GM12873 (cell line): ENCODE measurements around the gene ZFHX3.

Source experiments
- CTCF ChIP-seq: IDR thresholded peaks from 2 replicates; pipeline ENCODE4 v1.5.1; 2012; ENCODE audit warnings: low read depth, mild to moderate bottlenecking, moderate library complexity, low read length, control low read depth; ENCODE audit not compliant: insufficient read depth; ENCODE audit errors: missing control alignments

ZFHX3 gene

GRCh38 chr16:73037845-73038570, 9.9 kb downstream of the ZFHX3 start:
- TF ChIP-seq CTCF, result no peak

GRCh38 chr16:73037331-73037745, 10.6 kb downstream of the ZFHX3 start:
- no peak for TF ChIP-seq CTCF

GRCh38 chr16:73036074-73036826, 11.7 kb downstream of the ZFHX3 start:
- peak; percentile 41 for TF ChIP-seq CTCF

GRCh38 chr16:73034374-73034773, 13.6 kb downstream of the ZFHX3 start:
- no peak for TF ChIP-seq CTCF

- no peak for TF ChIP-seq CTCF
Measured at GRCh38 chr16:73033271-73033998, 14.5 kb downstream of the ZFHX3 start.

- peak; percentile 9 for TF ChIP-seq CTCF
Measured at GRCh38 chr16:73032541-73033270, 15.2 kb downstream of the ZFHX3 start.
